Activated CD4-positive, alpha-beta T cell treated with anti-CD3 and anti-CD28 coated beads, Interleukin-10, Interleukin-2, amounts not matched to agents 100 ng/mL and 50 ng/mL, durations not matched to agents 16 hours and 8 hours (primary cell): ENCODE measurements around the gene TCF4.

Source experiments
- DNase-seq: peaks from one replicate; pipeline ENCODE4 v3.0.0-alpha.2; 2020

Gene TCF4

GRCh38 chr18:55275039-55275901, 312.7 kb downstream of the TCF4 start:
- DNase-seq: peak; percentile 18

GRCh38 chr18:55272510-55273243, 315.3 kb downstream of the TCF4 start:
- DNase-seq: no peak

GRCh38 chr18:55269622-55270021, 318.4 kb downstream of the TCF4 start:
- DNase-seq: peak; percentile 26

- DNase-seq: no peak
These were observed 319.2 kb downstream of the TCF4 start for GRCh38 chr18:55268628-55269275.

- DNase-seq: peak; percentile 58
These were observed 319.8 kb downstream of the TCF4 start for GRCh38 chr18:55268151-55268601.

- no peak for DNase-seq
These were observed 321.0 kb downstream of the TCF4 start for GRCh38 chr18:55266981-55267380.

GRCh38 chr18:55265984-55266383, 322.0 kb downstream of the TCF4 start:
- DNase-seq: no peak

GRCh38 chr18:55265130-55265675, 322.8 kb downstream of the TCF4 start:
- no peak for DNase-seq

- DNase-seq: no peak
These were observed 323.9 kb downstream of the TCF4 start for GRCh38 chr18:55264108-55264507.

- DNase-seq: no peak
These were observed 325.9 kb downstream of the TCF4 start for GRCh38 chr18:55262021-55262560.

- no peak for DNase-seq
These were observed 326.7 kb downstream of the TCF4 start for GRCh38 chr18:55261253-55261652.

GRCh38 chr18:55258088-55258487, 329.9 kb downstream of the TCF4 start:
- no peak for DNase-seq

GRCh38 chr18:55256929-55257289, 331.1 kb downstream of the TCF4 start:
- DNase-seq: no peak

- DNase-seq: no peak
These were observed 331.6 kb downstream of the TCF4 start for GRCh38 chr18:55256226-55256928.

GRCh38 chr18:55253814-55254213, 334.2 kb downstream of the TCF4 start:
- DNase-seq: no peak

- DNase-seq: no peak
These were observed 335.1 kb downstream of the TCF4 start for GRCh38 chr18:55252901-55253300.

GRCh38 chr18:55252053-55252675, 335.8 kb downstream of the TCF4 start:
- DNase-seq: no peak

- DNase-seq: peak; percentile 34
These were observed 336.6 kb downstream of the TCF4 start for GRCh38 chr18:55251254-55251971.

- DNase-seq: peak; percentile 85
These were observed 337.2 kb downstream of the TCF4 start for GRCh38 chr18:55250768-55251173.

GRCh38 chr18:55249550-55249949, 338.4 kb downstream of the TCF4 start:
- peak; percentile 77 for DNase-seq

GRCh38 chr18:55248495-55248894, 339.5 kb downstream of the TCF4 start:
- peak; percentile 16 for DNase-seq
